Liver (tissue), 9 donors: ENCODE results near the gene TMEM168. TPM values are rescaled to one million over a fixed set of nuclear protein-coding genes. Genes with fewer than 3 reads are reported as not detected.

ENCODE experiments used
- DNase-seq: peaks from one replicate; pipeline ENCODE4 v3.0.0-alpha.2; 2017; ENCODE audit warnings: low spot score
- H3K27ac ChIP-seq, 2 donors: one replicate each; pipeline ENCODE4 v1.7.0; 2013; ENCODE audit warnings: inconsistent platforms in 2 of 2, low read length in 2 of 2, control low read depth in 1 of 2, low read depth in 1 of 2, mild to moderate bottlenecking in 1 of 2
- H3K27me3 ChIP-seq, 4 donors: one replicate each; pipeline versions ENCODE4 v1.6.1 to v1.7.0; 2013; ENCODE audit warnings: low read length in 3 of 4, inconsistent platforms in 1 of 4, mild to moderate bottlenecking in 1 of 4, moderate library complexity in 1 of 4; ENCODE audit not compliant: control insufficient read depth in 4 of 4, insufficient read depth in 4 of 4
- H3K36me3 ChIP-seq, 4 donors: one replicate each; pipeline versions ENCODE4 v1.6.1 to v1.7.0; 2013; ENCODE audit warnings: low read length in 3 of 4, mild to moderate bottlenecking in 3 of 4, low read depth in 1 of 4, moderate library complexity in 1 of 4; ENCODE audit not compliant: control insufficient read depth in 4 of 4, insufficient read depth in 3 of 4
- H3K4me1 ChIP-seq, 4 donors: one replicate each; pipeline versions ENCODE4 v1.6.1 to v1.7.0; 2013; ENCODE audit warnings: low read length in 3 of 4, mild to moderate bottlenecking in 3 of 4, moderate library complexity in 1 of 4; ENCODE audit not compliant: control insufficient read depth in 4 of 4, insufficient read depth in 4 of 4
- H3K4me3 ChIP-seq, 3 donors: one replicate each; pipeline versions ENCODE4 v1.6.1 to v1.7.0; 2013; ENCODE audit warnings: low read length in 3 of 3, control low read depth in 1 of 3, low read depth in 1 of 3, mild to moderate bottlenecking in 1 of 3
- H3K9ac ChIP-seq, 2 donors: one replicate each; pipeline ENCODE4 v1.7.0; 2013; ENCODE audit warnings: low read length in 2 of 2, mild to moderate bottlenecking in 2 of 2, moderate library complexity in 2 of 2, control low read depth in 1 of 2, low read depth in 1 of 2
- H3K9me3 ChIP-seq, 4 donors: one replicate each; pipeline versions ENCODE4 v1.6.1 to v1.7.0; 2013; ENCODE audit warnings: low read length in 3 of 4; ENCODE audit not compliant: control insufficient read depth in 4 of 4
- ATF3 ChIP-seq: IDR thresholded peaks from 2 replicates; pipeline ENCODE4 v1.6.1; 2016; ENCODE audit warnings: antibody characterized with exemption
- CTCF ChIP-seq: fragments of 150-350 bp; IDR thresholded peaks from 2 replicates; pipeline ENCODE4 v1.5.1; 2017; ENCODE audit warnings: improper control_type of control experiment, low read depth, low read length; ENCODE audit not compliant: missing input control
- EGR1 ChIP-seq, 2 donors: IDR thresholded peaks; 2 replicates each; pipeline ENCODE4 v1.6.1; 2016 to 2018; ENCODE audit warnings: antibody characterized with exemption in 2 of 2, low read depth in 2 of 2
- FOXA1 ChIP-seq: IDR thresholded peaks from 2 replicates; pipeline ENCODE4 v1.6.1; 2016; ENCODE audit warnings: antibody characterized with exemption
- FOXA2 ChIP-seq: IDR thresholded peaks from 2 replicates; pipeline ENCODE4 v1.6.1; 2016; ENCODE audit warnings: antibody characterized with exemption
- GABPA ChIP-seq, 2 donors: IDR thresholded peaks in 1 of 2; conservative IDR thresholded peaks in 1 of 2; 2 replicates each; pipeline ENCODE4 v1.6.1; 2016; ENCODE audit warnings: antibody characterized with exemption in 2 of 2, mild to moderate bottlenecking in 1 of 2, moderate library complexity in 1 of 2
- HNF4A ChIP-seq, 2 donors: conservative IDR thresholded peaks; 2 replicates each; pipeline ENCODE4 v1.6.1; 2016; ENCODE audit warnings: antibody characterized with exemption in 2 of 2, mild to moderate bottlenecking in 2 of 2
- HNF4G ChIP-seq: IDR thresholded peaks from 2 replicates; pipeline ENCODE4 v1.6.1; 2016; ENCODE audit warnings: antibody characterized with exemption
- JUND ChIP-seq, 2 donors: IDR thresholded peaks; 2 replicates each; pipeline ENCODE4 v1.6.1; 2016; ENCODE audit warnings: antibody characterized with exemption in 2 of 2
- MAX ChIP-seq: IDR thresholded peaks from 2 replicates; pipeline ENCODE4 v1.6.1; 2016; ENCODE audit warnings: antibody characterized with exemption
- NR2F2 ChIP-seq: IDR thresholded peaks from 2 replicates; pipeline ENCODE4 v1.6.1; 2016; ENCODE audit warnings: antibody characterized with exemption
- RAD21 ChIP-seq, 2 donors: IDR thresholded peaks; 2 replicates each; pipeline ENCODE4 v1.6.1; 2016; ENCODE audit warnings: antibody characterized with exemption in 2 of 2, mild to moderate bottlenecking in 2 of 2
- REST ChIP-seq: IDR thresholded peaks from 2 replicates; pipeline ENCODE4 v1.6.1; 2016; ENCODE audit warnings: antibody characterized with exemption, mild to moderate bottlenecking
- RXRA ChIP-seq, 2 donors: IDR thresholded peaks; 2 replicates each; pipeline ENCODE4 v1.6.1; 2017 to 2018; ENCODE audit warnings: antibody characterized with exemption in 2 of 2, mild to moderate bottlenecking in 1 of 2
- SP1 ChIP-seq: IDR thresholded peaks from 2 replicates; pipeline ENCODE4 v1.6.1; 2018; ENCODE audit warnings: antibody characterized with exemption, mild to moderate bottlenecking
- YY1 ChIP-seq: IDR thresholded peaks from 2 replicates; pipeline ENCODE4 v1.6.1; 2016; ENCODE audit warnings: antibody characterized with exemption, mild to moderate bottlenecking
- WGBS: extraction: QIAGEN DNeasy Blood & Tissue Kit; methylation state at CpG from one replicate; pipeline ENCODE4 v1.1.7; 2013; 5-methylcytosine and 5-hydroxymethylcytosine counted together
- polyA plus RNA-seq, 2 donors: library from polyadenylated mRNA; stranded (reverse) in 1 of 2; unstranded in 1 of 2; fragments of 200-250 nt in 1 of 2; fragments of >200 nt in 1 of 2; fragmentation: Nextera tagmentation in 1 of 2; extraction: Ambion mirVana in 1 of 2; gene quantifications; one replicate each; pipeline versions ENCODE4 v1.2.1 to v1.2.3, GENCODE V29; 2013 to 2015
- total RNA-seq, 2 donors: library from RNA; depleted of rRNA; stranded (reverse); fragments of >200 nt; gene quantifications; one replicate each; pipeline ENCODE4 v1.2.3, GENCODE V29; 2014
- donor health status: healthy.
- donor health status: healthy.
- donor health status: healthy.
- donor health status: healthy.
- donor health status: healthy.

TMEM168 gene
- total and polyA plus RNA-seq, 4 donors: 4.6 to 16.8 (median 7.7) TPM

- Histone ChIP-seq H3K9me3 (no peaks in the 10 kb centered on the region), H3K27ac (no peak overlapping the region), H3K4me3 (no peak overlapping the region), H3K4me1 (no peaks in the 10 kb centered on the region), H3K27me3 (no peaks in the 10 kb centered on the region), H3K9ac (no peak overlapping the region), H3K36me3 (no peaks in the 10 kb centered on the region)
- no peak for DNase-seq
- TF ChIP-seq HNF4G: no peak
- TF ChIP-seq FOXA1: no peak
- TF ChIP-seq RAD21 (IDR thresholded peaks at IDR 0.05): no peak
- TF ChIP-seq EGR1 (IDR thresholded peaks at IDR 0.05; ENCODE audit: low read depth in 2 of 2): no peak
- no peak for TF ChIP-seq MAX
- TF ChIP-seq GABPA (IDR thresholded peaks at IDR 0.05 in 1 of 2, conservative IDR thresholded peaks at IDR 0.05 in 1 of 2): no peak
- no peak for TF ChIP-seq FOXA2
- no peak for TF ChIP-seq JUND (IDR thresholded peaks at IDR 0.05)
- no peak for TF ChIP-seq CTCF
- TF ChIP-seq HNF4A (conservative IDR thresholded peaks at IDR 0.05): no peak
- TF ChIP-seq NR2F2: no peak
- no peak for TF ChIP-seq REST
- TF ChIP-seq RXRA (IDR thresholded peaks at IDR 0.05): no peak
- TF ChIP-seq ATF3: no peak
- TF ChIP-seq YY1: no peak
Measured at GRCh38 chr7:112748381-112748780, 41.8 kb downstream of the TMEM168 start.

- TF ChIP-seq MAX (no peak), SP1 (no peak), GABPA (IDR thresholded peaks at IDR 0.05 in 1 of 2, conservative IDR thresholded peaks at IDR 0.05 in 1 of 2) (no peak), RAD21 (IDR thresholded peaks at IDR 0.05) (no peak), REST (no peak)
- no peaks in the 10 kb centered on the region for H3K36me3 ChIP-seq
- H3K4me1 ChIP-seq: no peaks in the 10 kb centered on the region
- no peak overlapping the region for H3K9ac ChIP-seq
- H3K27ac ChIP-seq: no peak overlapping the region
- no peak overlapping the region for H3K4me3 ChIP-seq
- no peaks in the 10 kb centered on the region for H3K27me3 ChIP-seq
- H3K9me3 ChIP-seq: peaks cover 0 to 5% (median 0%) of the 10 kb centered on the region in 4 donors
- DNase-seq: no peak
- WGBS: 70% methylated on average over 1 of the region's 1 CpG
Measured at GRCh38 chr7:112745635-112746034, 44.6 kb downstream of the TMEM168 start.
